ENCODE results near the gene POLG2. TPM values are rescaled to one million over a fixed set of nuclear protein-coding genes. Genes with fewer than 3 reads are reported as not detected.
"Not testable (repeated sequence)": the region's sequence is repeated elsewhere in the genome, so short reads cannot be mapped to it uniquely, and the experiment has no call there.

POLG2 gene
- polyA plus RNA-seq, 1 donor from 2014 or later: 16.9 TPM

DNA sequence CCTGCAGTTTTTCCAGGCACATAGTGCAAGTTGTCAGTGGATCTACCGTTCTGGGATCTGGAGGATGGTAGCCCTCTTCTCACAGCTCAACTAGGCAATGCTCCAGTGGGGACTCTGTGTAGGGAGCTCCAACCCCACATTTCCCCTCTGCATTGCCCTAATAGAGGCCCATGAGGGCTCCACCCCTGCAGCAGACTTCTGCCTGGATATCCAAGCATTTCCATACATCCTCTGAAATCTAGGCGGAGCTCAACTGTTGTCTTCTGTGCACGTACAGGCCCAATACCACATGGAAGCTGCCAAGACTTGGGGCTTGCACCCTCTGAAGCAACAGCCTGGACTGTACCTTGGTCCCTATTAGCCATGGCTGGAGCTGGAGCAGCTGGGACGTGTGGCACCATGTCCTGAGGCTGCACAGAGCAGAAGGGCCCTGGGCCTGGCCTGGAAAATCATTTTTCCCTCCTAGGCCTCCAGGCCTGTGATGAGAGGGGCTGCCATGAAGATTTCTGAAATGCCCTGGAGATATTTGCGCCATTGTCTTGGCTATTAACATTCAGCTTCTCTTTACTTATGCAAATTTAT is 58.8 kb downstream of the POLG2 start:
- Histone ChIP-seq H2AFZ (ENCODE audit: low read depth, low read length) (no peak overlapping the region), H3K9me2 (ENCODE audit: insufficient read depth, low read length) (no peaks in the 10 kb centered on the region), H3K9ac (ENCODE audit: low read length) (no peak overlapping the region), H3K4me3 (ENCODE audit: low read length) (no peak overlapping the region), H3K27ac (ENCODE audit: low read length) (no peak overlapping the region), H3K79me2 (replicated peaks; ENCODE audit: insufficient read depth, low read length) (no peaks in the 10 kb centered on the region), H3K4me2 (ENCODE audit: low read length) (no peak overlapping the region), H4K20me1 (ENCODE audit: insufficient read depth) (no peaks in the 10 kb centered on the region), H3F3A (ENCODE audit: insufficient read depth, low read length, poor library complexity, severe bottlenecking) (no peaks in the 10 kb centered on the region), H3K36me3 (ENCODE audit: insufficient read depth, low read length) (no peaks in the 10 kb centered on the region), H3K9me3 (ENCODE audit: low read length) (peaks cover 6% of the 10 kb centered on the region), H3K27me3 (ENCODE audit: insufficient read depth, low read depth, low read length) (no peaks in the 10 kb centered on the region)
- TF ChIP-seq RAD21 (conservative IDR thresholded peaks at IDR 0.05) (no peak), TAF1 (IDR thresholded peaks at IDR 0.05; ENCODE audit: low read depth) (no peak)
- TF ChIP-seq, protein P1, sequence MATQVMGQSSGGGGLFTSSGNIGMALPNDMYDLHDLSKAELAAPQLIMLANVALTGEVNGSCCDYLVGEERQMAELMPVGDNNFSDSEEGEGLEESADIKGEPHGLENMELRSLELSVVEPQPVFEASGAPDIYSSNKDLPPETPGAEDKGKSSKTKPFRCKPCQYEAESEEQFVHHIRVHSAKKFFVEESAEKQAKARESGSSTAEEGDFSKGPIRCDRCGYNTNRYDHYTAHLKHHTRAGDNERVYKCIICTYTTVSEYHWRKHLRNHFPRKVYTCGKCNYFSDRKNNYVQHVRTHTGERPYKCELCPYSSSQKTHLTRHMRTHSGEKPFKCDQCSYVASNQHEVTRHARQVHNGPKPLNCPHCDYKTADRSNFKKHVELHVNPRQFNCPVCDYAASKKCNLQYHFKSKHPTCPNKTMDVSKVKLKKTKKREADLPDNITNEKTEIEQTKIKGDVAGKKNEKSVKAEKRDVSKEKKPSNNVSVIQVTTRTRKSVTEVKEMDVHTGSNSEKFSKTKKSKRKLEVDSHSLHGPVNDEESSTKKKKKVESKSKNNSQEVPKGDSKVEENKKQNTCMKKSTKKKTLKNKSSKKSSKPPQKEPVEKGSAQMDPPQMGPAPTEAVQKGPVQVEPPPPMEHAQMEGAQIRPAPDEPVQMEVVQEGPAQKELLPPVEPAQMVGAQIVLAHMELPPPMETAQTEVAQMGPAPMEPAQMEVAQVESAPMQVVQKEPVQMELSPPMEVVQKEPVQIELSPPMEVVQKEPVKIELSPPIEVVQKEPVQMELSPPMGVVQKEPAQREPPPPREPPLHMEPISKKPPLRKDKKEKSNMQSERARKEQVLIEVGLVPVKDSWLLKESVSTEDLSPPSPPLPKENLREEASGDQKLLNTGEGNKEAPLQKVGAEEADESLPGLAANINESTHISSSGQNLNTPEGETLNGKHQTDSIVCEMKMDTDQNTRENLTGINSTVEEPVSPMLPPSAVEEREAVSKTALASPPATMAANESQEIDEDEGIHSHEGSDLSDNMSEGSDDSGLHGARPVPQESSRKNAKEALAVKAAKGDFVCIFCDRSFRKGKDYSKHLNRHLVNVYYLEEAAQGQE (IDR thresholded peaks at IDR 0.05; ENCODE audit: borderline replicate concordance): no peak
- TF ChIP-seq, protein P2, sequence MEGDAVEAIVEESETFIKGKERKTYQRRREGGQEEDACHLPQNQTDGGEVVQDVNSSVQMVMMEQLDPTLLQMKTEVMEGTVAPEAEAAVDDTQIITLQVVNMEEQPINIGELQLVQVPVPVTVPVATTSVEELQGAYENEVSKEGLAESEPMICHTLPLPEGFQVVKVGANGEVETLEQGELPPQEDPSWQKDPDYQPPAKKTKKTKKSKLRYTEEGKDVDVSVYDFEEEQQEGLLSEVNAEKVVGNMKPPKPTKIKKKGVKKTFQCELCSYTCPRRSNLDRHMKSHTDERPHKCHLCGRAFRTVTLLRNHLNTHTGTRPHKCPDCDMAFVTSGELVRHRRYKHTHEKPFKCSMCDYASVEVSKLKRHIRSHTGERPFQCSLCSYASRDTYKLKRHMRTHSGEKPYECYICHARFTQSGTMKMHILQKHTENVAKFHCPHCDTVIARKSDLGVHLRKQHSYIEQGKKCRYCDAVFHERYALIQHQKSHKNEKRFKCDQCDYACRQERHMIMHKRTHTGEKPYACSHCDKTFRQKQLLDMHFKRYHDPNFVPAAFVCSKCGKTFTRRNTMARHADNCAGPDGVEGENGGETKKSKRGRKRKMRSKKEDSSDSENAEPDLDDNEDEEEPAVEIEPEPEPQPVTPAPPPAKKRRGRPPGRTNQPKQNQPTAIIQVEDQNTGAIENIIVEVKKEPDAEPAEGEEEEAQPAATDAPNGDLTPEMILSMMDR (IDR thresholded peaks at IDR 0.05; ENCODE audit: poor library complexity, severe bottlenecking): no peak

DNA sequence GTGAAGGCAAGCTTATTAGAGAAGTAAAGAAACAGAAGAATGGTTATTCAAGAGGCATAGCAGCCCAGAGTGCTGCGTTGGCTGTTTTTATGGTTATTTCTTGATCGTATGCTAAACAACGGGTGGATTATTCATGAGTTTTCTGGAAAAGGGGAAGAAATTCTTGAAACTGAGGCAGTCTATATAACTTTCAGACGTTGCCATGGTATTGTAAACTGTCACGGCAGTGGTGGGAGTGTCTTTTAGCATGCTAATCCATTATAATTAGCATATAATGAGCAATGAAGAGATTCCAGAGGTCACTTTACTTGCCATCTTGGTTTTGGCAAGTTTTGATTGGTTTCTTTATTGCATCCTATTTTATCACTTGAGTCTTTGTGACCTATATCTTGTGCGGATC is 65.3 kb downstream of the POLG2 start:
- Histone ChIP-seq H2AFZ (ENCODE audit: low read depth, low read length) (no peak overlapping the region), H4K20me1 (ENCODE audit: insufficient read depth) (no peaks in the 10 kb centered on the region), H3F3A (ENCODE audit: insufficient read depth, low read length, poor library complexity, severe bottlenecking) (no peaks in the 10 kb centered on the region), H3K9me2 (ENCODE audit: insufficient read depth, low read length) (no peaks in the 10 kb centered on the region), H3K27me3 (ENCODE audit: insufficient read depth, low read depth, low read length) (no peaks in the 10 kb centered on the region), H3K36me3 (ENCODE audit: insufficient read depth, low read length) (no peaks in the 10 kb centered on the region), H3K79me2 (replicated peaks; ENCODE audit: insufficient read depth, low read length) (no peaks in the 10 kb centered on the region), H3K9ac (ENCODE audit: low read length) (no peak overlapping the region), H3K9me3 (ENCODE audit: low read length) (no peaks in the 10 kb centered on the region), H3K4me3 (ENCODE audit: low read length) (no peak overlapping the region), H3K27ac (ENCODE audit: low read length) (no peak overlapping the region), H3K4me2 (ENCODE audit: low read length) (no peak overlapping the region)
- TF ChIP-seq MXI1 (conservative IDR thresholded peaks at IDR 0.05; ENCODE audit: poor library complexity, severe bottlenecking): no peak
- TF ChIP-seq EP300 (conservative IDR thresholded peaks at IDR 0.05; ENCODE audit: poor library complexity, severe bottlenecking): no peak
- no peak for TF ChIP-seq TAF1 (IDR thresholded peaks at IDR 0.05; ENCODE audit: low read depth)
- TF ChIP-seq, protein P2 (IDR thresholded peaks at IDR 0.05; ENCODE audit: poor library complexity, severe bottlenecking): no peak
- TF ChIP-seq POLR2AphosphoS5 (IDR thresholded peaks at IDR 0.05): no peak
- TF ChIP-seq, protein P1 (IDR thresholded peaks at IDR 0.05; ENCODE audit: borderline replicate concordance): no peak
- TF ChIP-seq EZH2 (IDR thresholded peaks at IDR 0.05; ENCODE audit: borderline replicate concordance, insufficient read depth, low read length, poor library complexity, severe bottlenecking): no peak
- no peak for TF ChIP-seq SMC3 (conservative IDR thresholded peaks at IDR 0.05; ENCODE audit: poor library complexity)
- no peak for TF ChIP-seq RAD21 (conservative IDR thresholded peaks at IDR 0.05)

DNA sequence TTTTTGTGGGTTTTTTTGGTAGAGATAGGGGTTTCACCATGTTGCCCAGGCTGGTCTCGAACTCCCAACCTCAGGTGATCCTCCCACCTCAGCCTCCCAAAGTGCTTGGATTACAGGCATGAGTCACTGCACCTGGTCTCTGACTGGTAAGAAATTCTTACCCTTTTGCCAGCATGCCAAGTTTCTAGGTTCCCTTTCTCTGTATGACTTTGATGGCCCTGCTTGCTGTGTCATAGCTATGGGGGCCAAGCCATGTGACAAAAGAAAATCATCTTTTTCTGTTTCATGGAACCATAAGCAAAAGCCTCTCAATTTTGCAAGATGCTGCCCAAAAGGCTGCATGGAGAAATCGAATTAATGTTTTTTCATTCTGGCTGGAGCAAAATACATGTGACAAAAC is 66.8 kb downstream of the POLG2 start:
- not testable (repeated sequence) for H3K27me3 ChIP-seq (ENCODE audit: insufficient read depth, low read depth, low read length); H3F3A ChIP-seq (ENCODE audit: insufficient read depth, low read length, poor library complexity, severe bottlenecking); H3K9me2 ChIP-seq (ENCODE audit: insufficient read depth, low read length); H3K9me3 ChIP-seq (ENCODE audit: low read length); H3K4me3 ChIP-seq (ENCODE audit: low read length); H3K9ac ChIP-seq (ENCODE audit: low read length); H3K27ac ChIP-seq (ENCODE audit: low read length); H3K36me3 ChIP-seq (ENCODE audit: insufficient read depth, low read length); H3K79me2 ChIP-seq (replicated peaks; ENCODE audit: insufficient read depth, low read length); H3K4me2 ChIP-seq (ENCODE audit: low read length); H2AFZ ChIP-seq (ENCODE audit: low read depth, low read length); H4K20me1 ChIP-seq (ENCODE audit: insufficient read depth)
